Loucy (cell line): ENCODE measurements around the gene MAML2.

ENCODE experiments used
- H2AFZ ChIP-seq: fragments of 200-600 bp; sonication (generic); 2 replicates; pipeline ENCODE4 v1.6.0; 2016; ENCODE audit warnings: antibody characterized with exemption, mild to moderate bottlenecking, low read length, moderate library complexity
- H3F3A ChIP-seq: fragments of 200-600 bp; 2 replicates; pipeline ENCODE4 v1.6.0; 2016; ENCODE audit warnings: antibody characterized with exemption, low read depth, mild to moderate bottlenecking
- H3K27me3 ChIP-seq: fragments of 200-600 bp; sonication (generic); 2 replicates; pipeline ENCODE4 v1.6.1; 2014; ENCODE audit warnings: low read length, mild to moderate bottlenecking; ENCODE audit not compliant: insufficient read depth, poor library complexity, severe bottlenecking
- H3K36me3 ChIP-seq: fragments of 200-600 bp; sonication (generic); 2 replicates; pipeline ENCODE4 v1.6.1; 2016; ENCODE audit warnings: low read length; ENCODE audit not compliant: insufficient read depth
- H3K4me1 ChIP-seq: fragments of 200-600 bp; sonication (generic); 2 replicates; pipeline ENCODE4 v1.5.1; 2014; ENCODE audit warnings: low read length, mild to moderate bottlenecking; ENCODE audit not compliant: insufficient read depth, poor library complexity, severe bottlenecking
- H3K4me2 ChIP-seq: fragments of 200-600 bp; sonication (generic); 2 replicates; pipeline ENCODE4 v1.6.0; 2014; ENCODE audit warnings: antibody characterized with exemption, low read length, low read depth, mild to moderate bottlenecking; ENCODE audit not compliant: poor library complexity, severe bottlenecking
- H3K4me3 ChIP-seq: fragments of 200-600 bp; sonication (generic); 2 replicates; pipeline ENCODE4 v1.5.1; 2014; ENCODE audit warnings: low read length, mild to moderate bottlenecking, mixed read lengths; ENCODE audit not compliant: poor library complexity, severe bottlenecking
- H3K79me2 ChIP-seq: fragments of 200-600 bp; sonication (generic); 2 replicates; pipeline ENCODE4 v1.6.1; 2014; ENCODE audit warnings: low read length; ENCODE audit not compliant: insufficient read depth
- H3K9ac ChIP-seq: fragments of 200-600 bp; sonication (generic); 2 replicates; pipeline ENCODE4 v1.6.0; 2014; ENCODE audit warnings: mild to moderate bottlenecking, low read depth, low read length, moderate library complexity; ENCODE audit not compliant: poor library complexity, severe bottlenecking
- H3K9me2 ChIP-seq: fragments of 200-600 bp; sonication (generic); replicated peaks from 2 replicates; pipeline ENCODE4 v1.6.1; 2016; ENCODE audit warnings: low read depth, low read length, mixed read lengths
- H3K9me3 ChIP-seq: fragments of 200-600 bp; sonication (generic); 2 replicates; pipeline ENCODE4 v1.6.1; 2014; ENCODE audit warnings: mild to moderate bottlenecking, antibody characterized with exemption, low read length, low read depth; ENCODE audit not compliant: insufficient read depth
- H4K20me1 ChIP-seq: fragments of 200-600 bp; sonication (generic); 2 replicates; pipeline ENCODE4 v1.6.0; 2014; ENCODE audit warnings: antibody characterized with exemption, low read length, mild to moderate bottlenecking; ENCODE audit not compliant: insufficient read depth, poor library complexity, severe bottlenecking
- EZH2phosphoT487 ChIP-seq: fragments of 200-600 bp; IDR thresholded peaks from 2 replicates; pipeline ENCODE4 v1.6.1; 2018; ENCODE audit warnings: antibody characterized with exemption, mild to moderate bottlenecking, moderate library complexity, borderline replicate concordance
- TF ChIP-seq, protein P1 (sequence below): fragments of 200-600 bp; sonication (generic); conservative IDR thresholded peaks from 2 replicates; pipeline ENCODE4 v1.5.1; 2014; ENCODE audit warnings: mild to moderate bottlenecking, antibody characterized with exemption, low read length

The MAML2 gene

DNA sequence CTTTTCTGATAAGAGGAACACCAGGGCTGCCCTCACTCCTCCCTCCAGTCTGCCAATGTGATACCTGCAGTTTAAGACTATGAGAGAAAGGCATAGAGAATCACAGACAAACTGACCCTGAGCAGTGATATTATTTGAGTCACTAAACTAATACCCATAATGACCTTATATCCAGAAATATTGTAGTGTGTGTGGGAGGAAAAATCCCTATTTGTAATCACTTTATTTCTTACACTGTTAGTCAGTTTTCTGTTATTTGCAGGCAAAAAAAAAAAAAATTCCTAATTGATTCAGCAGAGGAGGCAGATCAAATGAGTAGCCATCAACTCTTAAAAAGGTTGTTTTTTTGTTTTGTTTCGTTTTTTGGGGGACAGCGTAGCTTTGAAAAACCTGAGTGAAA is 82.5 kb downstream of the MAML2 start:
- no peak overlapping the region for H3K4me2 ChIP-seq
- no peaks in the 10 kb centered on the region for H4K20me1 ChIP-seq
- H3K4me3 ChIP-seq = no peak overlapping the region
- H3K79me2 ChIP-seq = no peaks in the 10 kb centered on the region
- no peaks in the 10 kb centered on the region for H3K36me3 ChIP-seq
- no peaks in the 10 kb centered on the region for H3F3A ChIP-seq
- H3K27me3 ChIP-seq = no peaks in the 10 kb centered on the region
- no peaks in the 10 kb centered on the region for H3K9me3 ChIP-seq
- no peak overlapping the region for H2AFZ ChIP-seq
- no peak for TF ChIP-seq EZH2phosphoT487
- TF ChIP-seq, protein P1, sequence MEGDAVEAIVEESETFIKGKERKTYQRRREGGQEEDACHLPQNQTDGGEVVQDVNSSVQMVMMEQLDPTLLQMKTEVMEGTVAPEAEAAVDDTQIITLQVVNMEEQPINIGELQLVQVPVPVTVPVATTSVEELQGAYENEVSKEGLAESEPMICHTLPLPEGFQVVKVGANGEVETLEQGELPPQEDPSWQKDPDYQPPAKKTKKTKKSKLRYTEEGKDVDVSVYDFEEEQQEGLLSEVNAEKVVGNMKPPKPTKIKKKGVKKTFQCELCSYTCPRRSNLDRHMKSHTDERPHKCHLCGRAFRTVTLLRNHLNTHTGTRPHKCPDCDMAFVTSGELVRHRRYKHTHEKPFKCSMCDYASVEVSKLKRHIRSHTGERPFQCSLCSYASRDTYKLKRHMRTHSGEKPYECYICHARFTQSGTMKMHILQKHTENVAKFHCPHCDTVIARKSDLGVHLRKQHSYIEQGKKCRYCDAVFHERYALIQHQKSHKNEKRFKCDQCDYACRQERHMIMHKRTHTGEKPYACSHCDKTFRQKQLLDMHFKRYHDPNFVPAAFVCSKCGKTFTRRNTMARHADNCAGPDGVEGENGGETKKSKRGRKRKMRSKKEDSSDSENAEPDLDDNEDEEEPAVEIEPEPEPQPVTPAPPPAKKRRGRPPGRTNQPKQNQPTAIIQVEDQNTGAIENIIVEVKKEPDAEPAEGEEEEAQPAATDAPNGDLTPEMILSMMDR = no peak
- no peaks in the 10 kb centered on the region for H3K9me2 ChIP-seq
- H3K4me1 ChIP-seq = peaks cover 36% of the 10 kb centered on the region
- H3K9ac ChIP-seq = no peak overlapping the region

DNA sequence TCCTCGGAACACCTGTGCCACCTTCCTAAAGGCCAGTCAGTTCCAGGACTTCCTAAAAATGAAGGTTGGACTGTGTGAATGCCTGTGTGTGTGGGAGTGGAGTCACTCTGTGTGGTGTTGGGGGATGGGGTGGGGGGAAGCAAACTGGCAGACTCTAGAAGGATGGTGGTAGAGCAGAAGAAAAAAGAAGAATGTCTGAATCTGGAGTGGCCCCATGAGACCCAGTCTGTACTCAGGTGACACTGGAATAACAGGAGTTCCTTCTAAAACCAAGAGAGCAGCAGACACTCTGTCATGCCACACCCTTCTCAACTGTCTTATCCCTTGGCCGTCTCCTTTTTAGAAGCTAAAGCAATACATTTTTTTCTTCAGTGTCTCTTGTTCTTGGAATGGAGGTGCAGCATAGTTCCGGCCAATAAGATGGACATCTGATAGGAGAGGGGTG is 82.9 kb downstream of the MAML2 start:
- Histone ChIP-seq H3K4me3 (no peak overlapping the region), H3K27me3 (no peaks in the 10 kb centered on the region), H3K4me2 (no peak overlapping the region), H3K36me3 (no peaks in the 10 kb centered on the region), H4K20me1 (no peaks in the 10 kb centered on the region), H3K9ac (no peak overlapping the region), H2AFZ (no peak overlapping the region), H3K4me1 (peaks cover 38% of the 10 kb centered on the region), H3F3A (no peaks in the 10 kb centered on the region), H3K79me2 (no peaks in the 10 kb centered on the region), H3K9me2 (no peaks in the 10 kb centered on the region), H3K9me3 (no peaks in the 10 kb centered on the region)
- TF ChIP-seq, protein P1 = no peak
- no peak for TF ChIP-seq EZH2phosphoT487

DNA sequence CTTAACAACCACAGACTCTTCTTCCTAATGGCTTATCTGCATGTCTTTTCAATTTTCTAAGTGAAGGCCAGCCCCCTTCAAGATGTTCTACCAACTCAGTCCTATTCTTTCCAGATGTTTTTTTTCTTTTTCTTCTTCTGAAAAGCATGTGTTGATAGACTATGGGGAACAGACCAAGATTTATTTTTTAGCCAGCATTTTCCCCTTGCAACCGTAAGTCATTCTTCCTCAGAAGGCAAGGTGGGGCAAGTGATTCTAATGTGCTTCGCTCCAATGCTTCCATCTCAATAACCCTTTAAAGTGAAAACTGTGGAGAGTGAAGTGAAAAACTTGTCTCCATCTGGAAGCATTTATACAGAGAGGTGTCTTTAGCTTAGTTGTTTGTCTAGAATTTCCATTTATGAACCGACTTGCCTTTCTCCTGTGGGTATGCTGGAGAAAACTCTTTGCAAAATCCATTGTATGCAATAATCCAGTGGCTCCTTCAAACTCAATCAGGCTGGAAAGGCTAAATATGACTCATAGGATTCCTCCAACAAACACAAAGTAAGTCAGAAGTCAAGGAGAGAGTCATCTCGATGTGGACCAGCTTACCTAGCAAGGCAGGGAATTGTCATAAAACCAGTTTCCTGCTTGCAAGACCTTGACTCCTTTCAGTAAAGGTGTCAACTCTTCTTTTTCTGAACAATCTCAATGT is 83.7 kb downstream of the MAML2 start:
- H3K4me1 ChIP-seq = peaks cover 46% of the 10 kb centered on the region
- TF ChIP-seq, protein P1 = no peak
- no peak for TF ChIP-seq EZH2phosphoT487
- no peak overlapping the region for H3K9ac ChIP-seq
- H3F3A ChIP-seq = no peaks in the 10 kb centered on the region
- H3K79me2 ChIP-seq = no peaks in the 10 kb centered on the region
- no peaks in the 10 kb centered on the region for H3K36me3 ChIP-seq
- H3K4me3 ChIP-seq = no peak overlapping the region
- no peaks in the 10 kb centered on the region for H4K20me1 ChIP-seq
- H3K9me2 ChIP-seq = no peaks in the 10 kb centered on the region
- no peak overlapping the region for H2AFZ ChIP-seq
- H3K9me3 ChIP-seq = no peaks in the 10 kb centered on the region
- no peaks in the 10 kb centered on the region for H3K27me3 ChIP-seq
- H3K4me2 ChIP-seq = no peak overlapping the region
